Measurements from ENCODE around the gene RTN1. TPM values are rescaled to one million over a fixed set of nuclear protein-coding genes. Genes with fewer than 3 reads are reported as not detected.

Gene RTN1
- total RNA-seq, 1 experiment from 2014 or later = 0.05 TPM

DNA sequence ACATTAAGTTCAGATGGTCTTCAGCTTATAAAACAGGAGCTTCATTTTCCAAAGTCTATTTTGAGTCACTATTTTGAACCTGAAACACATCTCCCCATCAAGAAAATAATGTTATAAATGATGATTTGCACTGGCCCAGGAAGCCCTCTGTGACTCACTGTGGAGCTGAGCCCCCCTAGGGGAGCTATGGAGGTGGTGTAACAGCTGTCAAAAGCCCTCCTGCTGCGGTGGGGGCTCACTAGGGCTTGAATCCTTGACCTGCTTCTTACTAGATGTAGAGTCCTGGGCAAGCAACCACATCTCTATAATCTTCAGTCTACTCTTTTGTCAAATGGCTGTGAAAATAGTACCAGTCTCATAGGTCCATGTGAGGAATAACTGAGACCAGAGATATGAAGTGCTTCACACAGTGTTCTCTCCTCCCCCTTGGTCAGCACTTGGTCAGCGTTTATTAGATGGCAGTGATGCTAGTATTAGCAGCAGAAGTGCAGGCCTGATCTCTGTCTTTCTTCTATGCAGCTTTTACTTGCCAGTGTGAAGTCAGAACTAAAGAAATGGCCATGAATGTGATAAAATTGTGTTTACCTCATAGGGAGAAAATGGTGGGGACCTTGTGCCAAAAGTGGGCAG is 83.4 kb downstream of the RTN1 start:
- POLR2A ChIA-PET = no interaction called here
- in situ Hi-C loops (cut with HindIII; ENCODE audit: low pct_unique_long_range_greater_than_20kb, low sequenced_read_pairs) = no loop called here
- TF ChIP-seq, protein P1, sequence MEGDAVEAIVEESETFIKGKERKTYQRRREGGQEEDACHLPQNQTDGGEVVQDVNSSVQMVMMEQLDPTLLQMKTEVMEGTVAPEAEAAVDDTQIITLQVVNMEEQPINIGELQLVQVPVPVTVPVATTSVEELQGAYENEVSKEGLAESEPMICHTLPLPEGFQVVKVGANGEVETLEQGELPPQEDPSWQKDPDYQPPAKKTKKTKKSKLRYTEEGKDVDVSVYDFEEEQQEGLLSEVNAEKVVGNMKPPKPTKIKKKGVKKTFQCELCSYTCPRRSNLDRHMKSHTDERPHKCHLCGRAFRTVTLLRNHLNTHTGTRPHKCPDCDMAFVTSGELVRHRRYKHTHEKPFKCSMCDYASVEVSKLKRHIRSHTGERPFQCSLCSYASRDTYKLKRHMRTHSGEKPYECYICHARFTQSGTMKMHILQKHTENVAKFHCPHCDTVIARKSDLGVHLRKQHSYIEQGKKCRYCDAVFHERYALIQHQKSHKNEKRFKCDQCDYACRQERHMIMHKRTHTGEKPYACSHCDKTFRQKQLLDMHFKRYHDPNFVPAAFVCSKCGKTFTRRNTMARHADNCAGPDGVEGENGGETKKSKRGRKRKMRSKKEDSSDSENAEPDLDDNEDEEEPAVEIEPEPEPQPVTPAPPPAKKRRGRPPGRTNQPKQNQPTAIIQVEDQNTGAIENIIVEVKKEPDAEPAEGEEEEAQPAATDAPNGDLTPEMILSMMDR (IDR thresholded peaks at IDR 0.05) = no peak
- TF ChIP-seq TCF7L2 (IDR thresholded peaks at IDR 0.05; ENCODE audit: low read depth, low read length) = no peak
- TF ChIP-seq SIN3A (IDR thresholded peaks at IDR 0.05; ENCODE audit: borderline replicate concordance, insufficient read depth, low read depth, low read length) = no peak
- no peak for TF ChIP-seq POLR2AphosphoS5 (IDR thresholded peaks at IDR 0.05; ENCODE audit: low read depth, low read length)
- TF ChIP-seq, protein P2, sequence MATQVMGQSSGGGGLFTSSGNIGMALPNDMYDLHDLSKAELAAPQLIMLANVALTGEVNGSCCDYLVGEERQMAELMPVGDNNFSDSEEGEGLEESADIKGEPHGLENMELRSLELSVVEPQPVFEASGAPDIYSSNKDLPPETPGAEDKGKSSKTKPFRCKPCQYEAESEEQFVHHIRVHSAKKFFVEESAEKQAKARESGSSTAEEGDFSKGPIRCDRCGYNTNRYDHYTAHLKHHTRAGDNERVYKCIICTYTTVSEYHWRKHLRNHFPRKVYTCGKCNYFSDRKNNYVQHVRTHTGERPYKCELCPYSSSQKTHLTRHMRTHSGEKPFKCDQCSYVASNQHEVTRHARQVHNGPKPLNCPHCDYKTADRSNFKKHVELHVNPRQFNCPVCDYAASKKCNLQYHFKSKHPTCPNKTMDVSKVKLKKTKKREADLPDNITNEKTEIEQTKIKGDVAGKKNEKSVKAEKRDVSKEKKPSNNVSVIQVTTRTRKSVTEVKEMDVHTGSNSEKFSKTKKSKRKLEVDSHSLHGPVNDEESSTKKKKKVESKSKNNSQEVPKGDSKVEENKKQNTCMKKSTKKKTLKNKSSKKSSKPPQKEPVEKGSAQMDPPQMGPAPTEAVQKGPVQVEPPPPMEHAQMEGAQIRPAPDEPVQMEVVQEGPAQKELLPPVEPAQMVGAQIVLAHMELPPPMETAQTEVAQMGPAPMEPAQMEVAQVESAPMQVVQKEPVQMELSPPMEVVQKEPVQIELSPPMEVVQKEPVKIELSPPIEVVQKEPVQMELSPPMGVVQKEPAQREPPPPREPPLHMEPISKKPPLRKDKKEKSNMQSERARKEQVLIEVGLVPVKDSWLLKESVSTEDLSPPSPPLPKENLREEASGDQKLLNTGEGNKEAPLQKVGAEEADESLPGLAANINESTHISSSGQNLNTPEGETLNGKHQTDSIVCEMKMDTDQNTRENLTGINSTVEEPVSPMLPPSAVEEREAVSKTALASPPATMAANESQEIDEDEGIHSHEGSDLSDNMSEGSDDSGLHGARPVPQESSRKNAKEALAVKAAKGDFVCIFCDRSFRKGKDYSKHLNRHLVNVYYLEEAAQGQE (IDR thresholded peaks at IDR 0.05; ENCODE audit: insufficient read depth in 1 of 2, low read depth in 2 of 2, low read length in 1 of 2) = no peak
- intact Hi-C loops (cut with micrococcal nuclease; ENCODE audit: unreplicated experiment) = no loop called here
- H3K27ac ChIP-seq (ENCODE audit: low read length) = no peak overlapping the region
- no peaks in the 10 kb centered on the region for H3K9me3 ChIP-seq (ENCODE audit: control insufficient read depth, insufficient read depth, low read depth, low read length)
- DNase-seq (ENCODE audit: low read depth, low spot score) (no peak), ATAC-seq (no peak)
- H3K36me3 ChIP-seq (ENCODE audit: control insufficient read depth, insufficient read depth, low read length) = no peaks in the 10 kb centered on the region
- no peaks in the 10 kb centered on the region for H3K27me3 ChIP-seq (ENCODE audit: control insufficient read depth, insufficient read depth, low read length)
- CTCF ChIA-PET = no interaction called here
- H3K4me1 ChIP-seq (ENCODE audit: control insufficient read depth, insufficient read depth, low read length) = no peaks in the 10 kb centered on the region
- no peak overlapping the region for H3K4me3 ChIP-seq (ENCODE audit: low read depth in 2 of 2, low read length in 2 of 2)
- BruUV-seq (replicated peaks) = no TSS peak

DNA sequence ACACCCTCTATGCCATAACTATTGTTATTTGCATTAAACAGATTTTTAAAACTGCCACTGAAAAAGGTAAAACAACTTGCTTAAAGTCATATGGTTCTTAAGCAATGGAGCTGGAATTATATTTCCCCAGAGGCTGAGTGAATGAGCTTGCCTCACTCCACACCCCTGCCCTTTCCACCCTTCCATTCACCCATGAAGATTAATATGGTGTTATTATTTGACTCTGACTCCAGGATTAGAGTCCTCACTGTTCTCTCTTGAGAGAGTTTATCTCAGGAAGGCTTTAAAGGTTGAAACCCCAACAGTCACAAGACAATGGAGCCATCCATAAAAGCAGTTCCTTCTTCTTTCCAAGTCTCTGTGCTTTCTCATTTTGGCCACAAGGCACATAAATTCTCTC is 84.9 kb downstream of the RTN1 start:
- no TSS peak for BruUV-seq (replicated peaks)
- Histone ChIP-seq H3K27me3 (ENCODE audit: control insufficient read depth, insufficient read depth, low read length) (no peaks in the 10 kb centered on the region), H3K4me3 (ENCODE audit: low read depth in 2 of 2, low read length in 2 of 2) (no peak overlapping the region), H3K27ac (ENCODE audit: low read length) (no peak overlapping the region), H3K36me3 (ENCODE audit: control insufficient read depth, insufficient read depth, low read length) (no peaks in the 10 kb centered on the region), H3K4me1 (ENCODE audit: control insufficient read depth, insufficient read depth, low read length) (no peaks in the 10 kb centered on the region), H3K9me3 (ENCODE audit: control insufficient read depth, insufficient read depth, low read depth, low read length) (no peaks in the 10 kb centered on the region)
- CTCF ChIA-PET = no interaction called here
- in situ Hi-C loops (cut with HindIII; ENCODE audit: low pct_unique_long_range_greater_than_20kb, low sequenced_read_pairs) (no loop called here), intact Hi-C loops (cut with micrococcal nuclease; ENCODE audit: unreplicated experiment) (no loop called here)
- ATAC-seq (no peak), DNase-seq (ENCODE audit: low read depth, low spot score) (no peak)
- POLR2A ChIA-PET = no interaction called here
- TF ChIP-seq SIN3A (IDR thresholded peaks at IDR 0.05; ENCODE audit: borderline replicate concordance, insufficient read depth, low read depth, low read length) = no peak
- TF ChIP-seq, protein P2 (IDR thresholded peaks at IDR 0.05; ENCODE audit: insufficient read depth in 1 of 2, low read depth in 2 of 2, low read length in 1 of 2) = no peak
- no peak for TF ChIP-seq TCF7L2 (IDR thresholded peaks at IDR 0.05; ENCODE audit: low read depth, low read length)
- no peak for TF ChIP-seq POLR2AphosphoS5 (IDR thresholded peaks at IDR 0.05; ENCODE audit: low read depth, low read length)
- TF ChIP-seq, protein P1 (IDR thresholded peaks at IDR 0.05) = no peak

Data from Panc1 (cell line).